Measurements from ENCODE around the gene C2orf69. TPM values are rescaled to one million over a fixed set of nuclear protein-coding genes. Genes with fewer than 3 reads are reported as not detected.

The C2orf69 gene, protein sequence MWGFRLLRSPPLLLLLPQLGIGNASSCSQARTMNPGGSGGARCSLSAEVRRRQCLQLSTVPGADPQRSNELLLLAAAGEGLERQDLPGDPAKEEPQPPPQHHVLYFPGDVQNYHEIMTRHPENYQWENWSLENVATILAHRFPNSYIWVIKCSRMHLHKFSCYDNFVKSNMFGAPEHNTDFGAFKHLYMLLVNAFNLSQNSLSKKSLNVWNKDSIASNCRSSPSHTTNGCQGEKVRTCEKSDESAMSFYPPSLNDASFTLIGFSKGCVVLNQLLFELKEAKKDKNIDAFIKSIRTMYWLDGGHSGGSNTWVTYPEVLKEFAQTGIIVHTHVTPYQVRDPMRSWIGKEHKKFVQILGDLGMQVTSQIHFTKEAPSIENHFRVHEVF
- 14.4 and 17.3 TPM in 2 replicates for total RNA-seq

DNA sequence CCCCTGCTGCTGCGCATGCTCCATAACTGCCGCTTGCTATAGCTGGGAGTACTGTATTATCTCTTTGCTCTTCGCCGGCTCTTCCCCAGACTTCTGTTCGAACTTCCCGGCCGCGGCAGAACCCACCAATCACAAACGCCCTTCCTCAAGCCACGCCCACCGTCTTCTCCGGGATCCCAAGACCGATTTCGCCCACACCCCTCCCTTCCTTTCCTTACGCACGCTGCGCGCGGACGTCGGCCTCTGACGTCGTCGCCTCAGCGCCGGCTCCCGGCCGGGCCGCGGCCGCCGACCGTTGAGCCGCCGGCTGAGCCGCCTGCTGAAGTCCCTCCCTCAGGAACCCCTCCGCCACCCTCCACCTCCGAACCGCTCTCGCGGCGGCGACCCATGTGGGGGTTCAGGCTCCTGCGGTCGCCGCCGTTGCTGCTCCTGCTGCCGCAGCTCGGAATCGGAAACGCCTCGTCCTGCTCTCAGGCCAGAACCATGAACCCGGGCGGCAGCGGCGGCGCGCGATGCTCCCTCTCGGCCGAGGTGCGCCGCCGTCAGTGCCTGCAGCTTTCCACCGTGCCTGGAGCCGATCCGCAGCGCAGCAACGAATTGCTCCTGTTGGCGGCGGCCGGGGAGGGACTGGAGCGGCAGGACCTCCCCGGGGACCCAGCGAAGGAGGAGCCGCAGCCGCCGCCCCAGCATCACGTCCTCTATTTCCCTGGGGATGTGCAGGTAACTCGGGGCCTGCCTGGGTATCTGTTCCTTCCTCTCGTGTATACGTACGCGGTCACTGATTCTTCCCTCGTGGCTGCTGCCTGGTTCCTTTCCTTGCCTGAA is at the start of gene C2orf69:
Gene C2orf69, plus strand, starts transcription at position 242 of the 825 bp plus-strand sequence. Its CDS starts 146 bp downstream, at position 388.

DNA sequence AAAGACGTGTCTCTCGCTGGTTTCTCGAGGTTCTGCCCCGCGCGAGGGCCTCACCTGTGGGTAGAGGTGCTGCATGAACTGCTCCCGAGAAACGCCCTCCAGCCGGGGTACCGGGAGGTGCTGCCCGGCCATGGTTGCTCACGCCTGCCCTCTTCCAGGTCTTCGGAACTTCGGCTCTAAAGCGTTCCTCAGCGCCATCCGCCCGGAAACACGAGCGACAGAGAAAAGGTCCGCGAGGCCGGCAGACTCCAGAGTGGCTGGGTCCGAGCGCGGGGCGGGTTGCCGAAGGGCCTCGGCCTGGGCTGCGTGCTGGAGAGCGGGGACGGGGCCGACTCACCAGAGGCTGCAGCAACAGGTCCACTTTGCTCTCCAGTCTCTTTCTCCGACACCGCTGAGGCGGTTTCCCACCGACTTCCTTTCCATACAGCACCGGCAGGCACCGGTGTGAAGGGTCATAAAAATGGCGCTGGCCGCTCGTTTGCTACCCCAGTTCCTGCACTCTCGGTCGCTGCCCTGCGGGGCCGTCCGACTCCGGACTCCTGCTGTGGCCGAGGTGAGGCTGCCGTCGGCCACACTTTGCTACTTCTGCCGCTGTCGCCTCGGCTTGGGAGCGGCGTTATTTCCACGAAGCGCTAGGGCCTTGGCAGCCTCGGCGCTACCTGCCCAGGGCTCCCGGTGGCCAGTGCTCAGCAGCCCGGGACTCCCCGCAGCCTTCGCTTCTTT is 44.4 kb downstream of the C2orf69 start, which contains the start of the genes MAIP1 and TYW5:
Gene MAIP1, plus strand, starts transcription at position 244 of the 723 bp plus-strand sequence. Its CDS starts 217 bp downstream, at position 461.
Gene TYW5, minus strand, starts transcription at position 153 of the 723 bp plus-strand sequence. Its CDS starts 21 bp downstream, at position 132.

Other genes with a start within 250 kb of the C2orf69 start
- gene FTCDNL1, start 60.1 kb upstream of the C2orf69 start, total RNA-seq = 1.1 and 2.1 TPM in 2 replicates
- 6.9 and 8.5 TPM in 2 replicates for gene TYW5, start 44.2 kb downstream of the C2orf69 start, total RNA-seq
- 27.2 and 30.7 TPM in 2 replicates for gene MAIP1, start 44.3 kb downstream of the C2orf69 start, total RNA-seq

All from regular cardiac myocyte (primary cell).